Activated naive CD8-positive, alpha-beta T cell treated with anti-CD3 and anti-CD28 coated beads, Interleukin-2, amount 50 U/mL, for 16 hours (primary cell): ENCODE data around the gene STOX2.
"Not testable (repeated sequence)": the region's sequence is repeated elsewhere in the genome, so short reads cannot be mapped to it uniquely, and the experiment has no call there.

Source experiments
- DNase-seq: peaks from one replicate; pipeline ENCODE4 v3.0.0-alpha.2; 2020; ENCODE audit warnings: low read depth, low spot score

STOX2 gene

DNA sequence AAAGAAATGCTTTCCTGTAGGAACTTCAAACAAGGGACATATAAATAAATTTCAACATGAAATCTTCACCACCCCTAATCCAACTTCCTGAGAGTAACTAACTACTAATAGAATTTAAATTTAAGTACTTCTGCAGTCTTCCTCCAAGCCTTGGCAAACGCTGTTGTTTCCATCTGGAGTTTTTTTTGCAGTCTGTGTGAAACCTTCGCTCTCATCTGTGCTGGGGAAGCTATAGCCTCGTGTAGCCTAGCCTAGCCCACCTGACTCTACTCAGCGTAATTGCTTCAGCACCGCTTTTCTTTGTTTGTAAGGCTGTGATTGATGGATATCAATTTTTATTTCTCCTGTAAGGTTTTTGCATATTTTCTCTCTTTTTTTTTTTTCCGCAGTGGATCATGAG, 30.9 kb downstream of the STOX2 start:
- DNase-seq: no peak

DNA sequence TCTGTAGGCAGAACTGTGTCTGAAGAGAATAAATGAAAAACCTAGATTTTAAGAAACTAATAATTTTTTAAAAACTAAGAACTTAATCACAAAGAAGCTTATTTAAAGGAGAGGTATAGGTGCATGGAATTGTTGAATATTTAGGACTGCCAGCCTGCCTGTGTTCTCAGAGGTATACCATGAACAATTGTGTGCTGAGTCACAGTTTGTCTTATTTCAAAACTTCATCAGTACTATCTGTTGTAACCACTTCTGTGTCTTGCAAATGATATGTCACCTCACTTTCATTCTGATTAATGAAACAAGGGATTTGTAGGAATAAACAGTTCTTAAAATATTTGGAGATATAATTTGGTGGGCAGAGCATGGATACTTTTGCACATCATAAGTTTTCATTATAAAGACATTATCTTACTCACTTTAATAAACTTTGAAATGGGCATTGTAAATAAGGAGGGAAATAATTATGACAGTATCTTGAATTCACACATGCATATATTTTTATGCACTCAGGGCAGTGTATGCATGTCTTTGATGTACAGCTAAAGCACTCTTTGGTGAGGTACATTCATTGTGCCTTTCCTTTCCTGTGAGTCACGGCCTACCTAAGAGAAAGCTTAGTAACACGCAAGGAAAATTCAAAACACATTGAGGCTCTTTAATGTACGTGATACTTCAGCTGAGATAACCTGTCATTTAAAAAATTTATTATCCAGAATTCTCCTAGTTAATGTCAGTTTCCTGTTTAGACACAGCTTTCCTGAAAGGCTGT, 31.7 kb downstream of the STOX2 start:
- no peak for DNase-seq

GRCh38 chr4:183940864-183941263, 35.8 kb downstream of the STOX2 start:
- no peak for DNase-seq

DNA sequence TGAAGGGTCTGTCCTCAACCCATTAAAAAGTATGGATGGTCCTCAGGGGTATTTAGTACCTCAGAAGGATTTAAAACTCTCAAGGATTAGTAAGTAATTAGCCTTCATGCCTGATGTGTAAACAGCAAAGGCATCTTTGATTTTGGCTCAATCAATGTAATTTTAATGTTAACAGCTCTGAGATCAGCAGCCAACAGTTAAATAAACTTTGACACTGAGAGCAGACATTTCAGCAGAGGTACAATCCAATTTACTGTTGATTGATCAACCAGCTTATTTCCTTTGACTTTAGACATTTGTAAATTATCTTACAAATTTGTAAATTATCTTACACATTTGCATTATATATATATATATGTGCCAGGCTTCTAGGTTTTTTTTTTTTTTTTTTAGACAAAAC, 36.9 kb downstream of the STOX2 start:
- no peak for DNase-seq

- DNase-seq: no peak
These were observed 40.6 kb downstream of the STOX2 start for GRCh38 chr4:183945741-183946140.

DNA sequence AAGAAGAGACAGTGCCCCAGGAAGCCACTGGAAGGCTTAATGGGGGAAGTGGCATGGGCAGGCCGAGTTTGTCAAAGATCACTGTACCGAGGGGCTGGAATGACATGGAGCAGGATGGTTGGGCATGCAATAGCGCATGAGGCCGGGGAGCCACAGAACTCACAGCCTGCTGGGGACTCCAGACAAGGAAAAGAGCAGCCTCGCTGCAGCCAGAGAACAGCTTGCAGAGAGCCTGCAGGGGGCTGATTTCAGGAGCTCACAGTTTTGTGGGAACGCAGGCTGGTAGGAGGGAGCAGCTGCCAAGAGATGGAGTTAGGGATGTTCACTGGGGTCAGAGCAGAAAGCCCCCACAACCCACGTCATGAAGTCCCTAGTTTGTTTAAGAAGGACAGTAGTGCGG, 45.4 kb downstream of the STOX2 start:
- DNase-seq: no peak

GRCh38 chr4:183952652-183953051, 47.5 kb downstream of the STOX2 start:
- not testable (repeated sequence) for DNase-seq

DNA sequence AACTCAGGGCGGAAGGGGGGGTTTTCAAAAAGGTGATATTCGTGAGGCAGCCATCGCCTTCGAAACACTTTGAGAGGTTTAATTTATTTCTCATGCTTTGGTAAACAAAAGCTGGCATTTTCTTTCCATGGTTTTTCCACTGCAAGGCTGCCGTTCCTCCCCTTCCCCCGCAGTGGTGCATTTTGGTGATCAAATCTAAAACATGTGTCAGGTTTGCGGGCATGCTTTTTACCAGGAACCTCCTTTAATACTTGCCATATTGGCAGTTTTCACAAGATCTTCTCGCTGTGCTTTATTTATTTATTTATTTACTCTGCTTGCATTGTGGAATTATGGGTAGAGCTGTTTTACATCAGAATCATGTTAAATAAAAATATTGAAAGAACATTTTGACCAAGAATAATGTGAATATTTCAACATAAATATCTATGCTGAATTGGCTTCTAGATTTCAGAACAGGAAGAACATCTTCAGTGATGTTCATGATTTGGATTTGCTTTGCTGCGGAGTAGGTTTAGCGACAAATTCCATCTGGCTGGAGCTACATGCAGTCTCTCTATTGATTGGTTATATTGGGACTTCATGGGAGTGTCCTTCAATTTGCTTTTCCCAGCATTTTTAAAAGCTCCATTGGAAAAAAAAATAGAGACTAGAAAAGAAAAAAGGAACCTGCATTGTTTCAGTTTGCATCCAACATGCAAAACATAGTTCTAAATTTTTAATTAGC, 54.4 kb downstream of the STOX2 start:
- no peak for DNase-seq

GRCh38 chr4:183960046-183960420, 54.9 kb downstream of the STOX2 start:
- no peak for DNase-seq

- DNase-seq: no peak
These were observed 55.9 kb downstream of the STOX2 start for GRCh38 chr4:183960962-183961541.

DNA sequence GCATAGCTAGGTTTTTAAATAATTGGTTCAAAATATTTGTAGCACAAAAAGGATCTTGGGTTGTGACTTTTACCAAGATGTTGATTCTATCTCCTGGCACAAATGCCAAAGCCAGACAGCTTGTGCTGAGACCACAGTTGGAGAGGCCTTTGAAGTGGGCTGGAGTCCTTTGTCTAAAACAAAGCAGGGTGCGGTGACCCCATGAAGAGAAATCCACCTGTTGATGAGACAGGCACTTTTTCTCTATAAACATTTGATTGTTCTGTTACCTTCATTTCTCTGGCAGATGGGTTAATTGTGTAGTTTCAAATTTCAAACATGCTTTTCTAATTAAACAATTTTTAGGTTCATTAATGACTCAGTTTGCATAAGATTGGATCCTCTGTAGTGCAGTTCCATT, 56.7 kb downstream of the STOX2 start:
- no peak for DNase-seq

DNA sequence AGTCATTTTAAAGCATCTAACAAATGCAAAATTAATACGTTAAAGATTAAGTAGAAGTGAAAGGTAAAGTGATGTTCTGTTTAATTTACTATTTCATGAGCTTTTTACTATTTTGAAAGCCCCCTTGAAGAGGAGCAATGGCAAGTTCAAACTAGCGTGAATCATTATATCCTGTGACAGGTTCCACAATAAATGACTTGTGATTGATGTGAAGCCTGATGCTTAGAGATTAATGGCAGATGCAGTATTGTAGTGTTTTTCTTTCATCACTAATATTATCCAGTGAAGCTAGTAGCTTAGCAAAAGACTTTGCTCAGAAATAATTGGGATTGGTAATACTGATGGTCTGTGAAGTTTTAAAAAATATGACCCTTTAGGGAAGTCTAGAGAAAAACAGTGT, 57.3 kb downstream of the STOX2 start:
- DNase-seq: no peak

DNA sequence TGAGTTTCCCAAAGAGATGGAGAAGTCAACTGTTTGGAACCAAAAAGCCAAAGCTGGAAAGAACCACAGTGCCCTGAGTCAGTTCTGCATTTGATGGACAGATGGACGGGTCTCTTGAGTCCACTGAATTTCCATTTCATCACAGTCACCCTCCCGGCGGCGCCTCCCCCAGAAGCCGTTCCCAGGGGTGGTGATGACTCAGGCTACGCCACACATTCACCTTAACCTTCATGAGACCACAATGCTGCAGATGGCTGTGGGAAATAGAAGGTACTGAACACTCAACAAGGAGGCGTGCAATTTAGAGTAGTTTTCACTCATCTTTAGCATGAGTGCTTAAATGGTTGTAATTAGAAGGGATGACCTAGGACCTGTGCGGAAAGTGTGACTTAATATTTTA, 61.3 kb downstream of the STOX2 start:
- no peak for DNase-seq

DNA sequence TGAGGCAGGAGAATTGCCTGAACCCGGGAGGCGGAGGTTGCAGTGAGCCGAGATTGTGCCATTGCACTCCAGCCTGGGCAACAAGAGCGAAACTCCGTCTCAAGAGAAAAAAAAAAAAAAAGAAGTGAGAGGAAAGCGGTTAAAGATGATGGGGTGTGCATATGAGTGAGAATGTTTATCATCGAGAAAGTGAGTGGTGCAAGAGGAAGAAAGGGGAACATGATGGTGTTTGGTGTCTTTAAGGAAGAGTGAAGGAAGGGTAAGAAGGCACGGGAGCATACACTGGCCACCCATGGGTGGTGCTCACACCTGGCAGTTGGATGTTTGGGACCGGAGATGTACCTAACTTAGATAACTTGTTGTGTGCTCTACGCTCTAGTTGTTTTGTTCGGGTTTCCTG, 62.2 kb downstream of the STOX2 start:
- no peak for DNase-seq

GRCh38 chr4:183968502-183968901, 63.4 kb downstream of the STOX2 start:
- no peak for DNase-seq

- no peak for DNase-seq
These were observed 63.8 kb downstream of the STOX2 start for GRCh38 chr4:183968931-183969330.

GRCh38 chr4:183969596-183969995, 64.5 kb downstream of the STOX2 start:
- DNase-seq: no peak

DNA sequence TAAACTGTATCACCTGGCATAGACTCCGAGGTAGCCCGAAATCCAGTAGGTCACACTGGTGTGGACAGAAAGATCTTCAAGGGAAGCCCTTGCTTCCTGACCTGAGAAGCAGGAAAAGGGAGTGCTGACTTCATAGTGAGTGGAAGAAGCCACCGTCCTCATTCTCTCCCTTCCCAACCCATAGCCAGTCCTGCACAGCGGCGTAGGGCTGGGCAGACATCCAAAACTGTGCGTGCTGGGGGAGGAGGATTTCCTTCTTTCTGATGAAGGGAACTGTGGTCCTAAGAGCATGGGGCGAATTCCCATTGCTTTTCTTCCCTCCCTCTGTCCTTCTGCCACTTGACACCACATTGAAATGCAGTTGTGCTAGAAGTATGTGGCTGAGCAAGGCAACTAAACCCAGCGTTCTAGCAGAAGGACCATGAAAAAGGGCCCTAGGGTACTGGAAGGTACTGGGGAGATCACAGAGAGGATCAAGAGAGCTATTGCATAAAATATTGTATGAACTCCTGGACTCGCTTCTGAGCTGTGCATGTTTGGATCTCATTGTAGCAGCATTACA, 66.9 kb downstream of the STOX2 start:
- no peak for DNase-seq

DNA sequence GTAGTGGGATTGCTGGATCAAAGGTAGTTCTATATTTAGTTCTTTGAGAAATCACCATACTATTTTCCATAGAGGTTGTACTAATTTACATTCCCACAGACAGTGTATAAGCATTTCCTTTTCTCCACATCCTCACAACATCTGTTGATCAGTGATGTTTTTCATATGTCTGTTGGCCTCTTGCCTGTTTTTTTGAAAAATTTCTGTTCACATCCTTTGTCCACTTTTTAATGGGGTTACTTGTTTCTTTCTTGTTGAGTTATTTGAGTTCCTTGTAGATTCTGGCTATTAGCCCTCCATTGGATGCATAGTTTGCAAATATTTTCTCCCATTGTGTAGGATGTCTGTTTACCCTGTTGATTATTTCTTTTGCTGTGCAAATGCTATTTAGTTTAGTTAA, 72.6 kb downstream of the STOX2 start:
- no peak for DNase-seq

GRCh38 chr4:183984566-183984965, 79.5 kb downstream of the STOX2 start:
- no peak for DNase-seq

DNA sequence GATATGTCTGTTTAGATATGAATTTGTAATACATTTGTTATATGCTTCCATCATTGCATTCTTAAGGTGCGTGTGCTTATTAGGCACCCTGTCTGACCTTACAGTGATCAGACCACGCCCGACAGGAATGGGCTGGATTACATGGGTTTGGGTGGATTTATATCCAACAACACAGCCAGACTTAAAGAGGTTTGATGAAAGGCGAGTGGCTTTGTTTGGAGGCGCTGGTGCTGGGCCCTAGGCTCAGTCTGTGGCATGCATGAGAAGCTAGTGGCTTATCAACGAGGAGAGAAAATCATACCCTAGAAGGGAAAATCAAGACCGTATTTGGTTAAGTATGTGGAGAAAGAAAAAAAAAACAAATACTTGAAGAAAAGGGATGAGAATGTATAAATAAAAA, 80.7 kb downstream of the STOX2 start:
- DNase-seq: no peak

DNA sequence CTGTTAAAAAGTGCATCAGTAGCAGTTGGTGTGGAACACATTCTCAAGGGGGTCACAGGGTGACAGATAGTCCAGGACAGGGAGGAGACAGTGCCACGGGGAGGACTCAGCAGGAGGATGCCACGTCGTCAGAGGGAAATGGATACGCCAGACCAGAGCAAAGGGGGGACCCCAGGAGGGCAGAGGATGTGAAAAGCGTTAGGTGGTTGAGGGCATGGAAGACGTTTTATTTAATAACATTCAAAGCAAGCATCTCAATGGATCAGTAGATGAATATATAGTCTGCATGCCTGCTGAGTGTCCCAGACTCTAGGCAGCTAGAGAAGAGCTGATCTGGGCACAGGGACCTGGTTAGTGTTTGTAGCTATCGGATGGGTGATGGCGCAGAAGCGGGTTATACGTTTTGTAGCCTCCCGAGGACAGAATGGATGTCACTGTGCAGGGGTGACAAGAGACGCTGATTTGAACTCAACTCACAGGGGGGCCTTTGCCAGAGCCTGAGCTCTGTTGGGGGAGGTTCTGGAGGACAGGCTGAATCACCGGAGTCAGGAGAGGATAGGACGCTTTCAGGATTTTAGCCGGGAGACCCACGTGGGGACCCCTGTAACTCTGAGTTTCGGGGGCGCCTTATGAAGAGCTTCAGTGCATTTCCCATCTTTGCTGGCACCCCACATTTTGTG, 81.3 kb downstream of the STOX2 start:
- no peak for DNase-seq
